Measurements from ENCODE around the gene TMEM181.
"Not testable (repeated sequence)": the region's sequence is repeated elsewhere in the genome, so short reads cannot be mapped to it uniquely, and the experiment has no call there.

TMEM181 gene

DNA sequence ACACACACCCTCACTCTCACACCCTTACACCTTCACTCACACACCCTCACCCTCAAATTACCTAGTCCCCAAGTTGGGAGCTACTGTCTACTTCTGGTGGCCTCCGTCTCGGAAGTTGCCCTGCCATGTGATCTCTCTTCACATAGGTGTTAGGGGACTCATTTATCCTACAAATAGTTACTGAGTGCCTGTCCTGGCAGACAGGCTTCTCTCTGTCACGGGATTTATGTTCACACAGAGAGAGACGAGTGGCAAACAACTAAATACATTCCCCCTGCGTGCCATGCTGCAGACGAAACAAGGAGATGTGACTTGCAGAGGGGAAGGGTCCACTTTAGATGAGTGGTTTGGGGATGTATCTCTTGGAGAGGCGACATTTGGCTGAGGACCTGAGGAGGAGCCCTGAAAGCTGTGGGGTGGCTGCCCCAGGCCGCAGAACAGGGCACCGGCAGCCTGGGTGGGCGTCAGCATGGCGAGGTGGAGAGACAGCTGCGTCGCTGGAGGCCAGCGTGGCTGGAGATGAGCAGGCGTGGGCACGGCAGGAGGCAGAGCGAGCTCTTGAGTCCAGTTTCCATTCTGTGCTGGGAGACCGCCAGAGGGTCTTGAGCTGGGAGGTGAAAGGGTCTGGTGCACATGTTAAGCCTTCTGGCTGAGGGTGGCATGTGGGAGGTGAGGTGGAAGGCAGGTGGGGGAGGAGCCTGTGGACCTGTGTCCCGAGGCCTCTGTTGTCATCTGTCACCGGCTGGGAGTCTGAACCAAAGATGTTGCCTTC lies 67.5 kb downstream of the TMEM181 start:
- DNase-seq (ENCODE audit: low spot score): no peak
- TF ChIP-seq, protein P1, sequence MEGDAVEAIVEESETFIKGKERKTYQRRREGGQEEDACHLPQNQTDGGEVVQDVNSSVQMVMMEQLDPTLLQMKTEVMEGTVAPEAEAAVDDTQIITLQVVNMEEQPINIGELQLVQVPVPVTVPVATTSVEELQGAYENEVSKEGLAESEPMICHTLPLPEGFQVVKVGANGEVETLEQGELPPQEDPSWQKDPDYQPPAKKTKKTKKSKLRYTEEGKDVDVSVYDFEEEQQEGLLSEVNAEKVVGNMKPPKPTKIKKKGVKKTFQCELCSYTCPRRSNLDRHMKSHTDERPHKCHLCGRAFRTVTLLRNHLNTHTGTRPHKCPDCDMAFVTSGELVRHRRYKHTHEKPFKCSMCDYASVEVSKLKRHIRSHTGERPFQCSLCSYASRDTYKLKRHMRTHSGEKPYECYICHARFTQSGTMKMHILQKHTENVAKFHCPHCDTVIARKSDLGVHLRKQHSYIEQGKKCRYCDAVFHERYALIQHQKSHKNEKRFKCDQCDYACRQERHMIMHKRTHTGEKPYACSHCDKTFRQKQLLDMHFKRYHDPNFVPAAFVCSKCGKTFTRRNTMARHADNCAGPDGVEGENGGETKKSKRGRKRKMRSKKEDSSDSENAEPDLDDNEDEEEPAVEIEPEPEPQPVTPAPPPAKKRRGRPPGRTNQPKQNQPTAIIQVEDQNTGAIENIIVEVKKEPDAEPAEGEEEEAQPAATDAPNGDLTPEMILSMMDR (IDR thresholded peaks at IDR 0.05; ENCODE audit: extremely low read depth, missing control alignments): no peak

DNA sequence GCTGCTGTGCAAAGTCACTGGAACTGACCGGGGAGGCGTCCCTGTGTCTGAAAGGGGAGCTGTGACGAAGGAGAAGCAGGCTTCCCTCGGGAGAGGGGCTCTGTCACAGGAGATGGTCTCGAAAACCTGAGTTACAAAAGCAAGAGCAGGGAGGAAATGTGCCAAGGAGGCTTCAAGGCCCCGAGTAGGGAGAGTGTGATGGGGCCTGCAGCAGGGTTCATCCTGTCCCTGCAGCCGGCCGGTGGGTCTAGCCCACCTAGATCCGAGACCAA lies 68.0 kb downstream of the TMEM181 start:
- DNase-seq (ENCODE audit: low spot score): no peak
- TF ChIP-seq, protein P1 (IDR thresholded peaks at IDR 0.05; ENCODE audit: extremely low read depth, missing control alignments): no peak

DNA sequence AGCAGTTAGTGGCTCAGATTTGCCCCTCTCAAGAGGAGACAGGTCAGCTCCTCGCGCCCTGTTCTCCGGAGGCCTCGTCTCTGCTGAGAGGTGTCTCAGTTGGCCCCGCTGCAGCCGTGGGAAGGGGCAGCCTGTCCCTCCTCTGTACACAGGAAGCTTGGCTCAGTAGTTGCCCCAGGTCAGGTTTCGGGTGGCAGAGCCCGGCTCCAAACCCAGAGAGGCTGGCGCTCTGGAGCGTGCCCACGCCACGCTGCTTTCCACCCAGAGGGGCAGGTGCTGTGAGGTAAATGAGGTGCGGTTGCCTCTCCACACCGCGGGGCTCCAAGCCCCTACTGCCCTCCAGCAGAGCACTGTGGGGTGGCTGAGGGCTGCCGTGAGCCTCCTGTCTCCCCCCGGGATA lies 68.7 kb downstream of the TMEM181 start:
- no peak for DNase-seq (ENCODE audit: low spot score)
- TF ChIP-seq, protein P1 (IDR thresholded peaks at IDR 0.05; ENCODE audit: extremely low read depth, missing control alignments): no peak

DNA sequence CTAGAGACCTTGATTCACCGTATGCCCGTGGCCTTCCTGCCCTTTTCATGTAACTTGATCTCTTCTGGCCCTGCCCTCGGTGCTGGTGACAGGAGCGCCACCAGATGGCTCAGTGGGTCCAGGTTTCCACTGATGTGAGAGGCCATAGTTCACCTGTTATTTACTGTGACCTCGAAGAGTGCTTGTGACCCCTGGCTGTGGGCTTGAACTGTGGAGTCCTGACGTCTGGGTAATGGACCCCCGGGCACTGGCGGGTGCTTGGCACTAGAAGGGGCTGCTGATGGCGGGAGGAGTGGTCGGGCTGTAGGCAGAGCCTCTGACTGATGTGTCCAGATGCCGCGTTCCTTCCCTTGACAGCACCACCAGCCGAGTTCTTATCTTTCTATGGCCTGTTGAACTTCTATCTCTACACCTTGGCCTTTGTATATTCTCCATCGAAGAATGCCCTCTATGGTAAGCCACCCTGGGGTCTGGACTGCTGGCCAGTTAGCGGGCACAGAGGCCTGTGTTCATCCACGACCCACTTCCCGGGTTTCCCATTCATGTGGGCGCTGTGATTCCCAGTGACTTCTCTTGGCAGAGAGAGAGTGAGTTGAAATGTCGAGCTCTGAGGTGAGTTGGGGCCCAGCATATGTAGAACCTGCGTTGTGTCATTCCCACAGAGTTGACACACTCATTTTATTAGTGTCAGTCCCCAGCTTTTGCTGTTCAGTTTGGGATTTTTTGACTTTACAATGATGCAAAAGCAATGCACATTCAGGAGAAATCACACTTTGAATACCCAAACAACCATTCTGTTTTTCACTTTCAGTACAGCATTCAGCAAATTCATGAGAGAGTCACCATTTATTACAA lies 69.7 kb downstream of the TMEM181 start:
- no peak for DNase-seq (ENCODE audit: low spot score)
- TF ChIP-seq, protein P1 (IDR thresholded peaks at IDR 0.05; ENCODE audit: extremely low read depth, missing control alignments): no peak

DNA sequence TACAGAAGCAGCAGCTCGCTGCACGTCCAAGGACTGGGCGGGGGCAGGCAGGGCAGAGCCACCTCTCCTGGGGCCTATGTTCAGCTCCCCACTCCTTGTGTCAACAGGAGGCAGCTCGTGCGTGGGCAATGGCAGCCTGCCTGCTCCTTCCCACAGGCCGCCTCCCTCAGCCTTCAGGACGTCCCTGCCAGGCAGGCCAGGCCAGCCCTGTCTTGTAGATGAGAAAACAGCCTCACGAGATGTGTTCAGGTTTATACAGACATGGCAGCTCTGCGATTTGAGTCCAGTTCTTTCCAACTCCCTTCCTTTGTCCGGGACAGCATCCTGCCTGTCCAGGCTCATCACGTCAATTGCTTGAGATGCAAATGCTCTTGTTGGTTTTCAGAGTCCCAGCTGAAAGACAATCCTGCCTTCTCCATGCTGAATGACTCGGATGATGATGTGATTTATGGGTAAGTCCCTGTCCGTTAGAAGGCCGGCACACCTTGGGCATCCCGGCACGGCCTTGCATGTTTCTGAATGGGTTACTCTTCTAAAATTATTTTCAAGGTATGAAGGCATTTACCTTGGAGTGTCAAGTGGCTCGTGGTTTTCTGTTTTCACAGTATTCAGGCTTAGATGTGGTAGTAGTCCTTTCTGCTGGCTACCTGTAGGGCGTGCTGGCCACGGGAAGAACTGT lies 71.2 kb downstream of the TMEM181 start:
- no peak for DNase-seq (ENCODE audit: low spot score)
- TF ChIP-seq, protein P1 (IDR thresholded peaks at IDR 0.05; ENCODE audit: extremely low read depth, missing control alignments): no peak

DNA sequence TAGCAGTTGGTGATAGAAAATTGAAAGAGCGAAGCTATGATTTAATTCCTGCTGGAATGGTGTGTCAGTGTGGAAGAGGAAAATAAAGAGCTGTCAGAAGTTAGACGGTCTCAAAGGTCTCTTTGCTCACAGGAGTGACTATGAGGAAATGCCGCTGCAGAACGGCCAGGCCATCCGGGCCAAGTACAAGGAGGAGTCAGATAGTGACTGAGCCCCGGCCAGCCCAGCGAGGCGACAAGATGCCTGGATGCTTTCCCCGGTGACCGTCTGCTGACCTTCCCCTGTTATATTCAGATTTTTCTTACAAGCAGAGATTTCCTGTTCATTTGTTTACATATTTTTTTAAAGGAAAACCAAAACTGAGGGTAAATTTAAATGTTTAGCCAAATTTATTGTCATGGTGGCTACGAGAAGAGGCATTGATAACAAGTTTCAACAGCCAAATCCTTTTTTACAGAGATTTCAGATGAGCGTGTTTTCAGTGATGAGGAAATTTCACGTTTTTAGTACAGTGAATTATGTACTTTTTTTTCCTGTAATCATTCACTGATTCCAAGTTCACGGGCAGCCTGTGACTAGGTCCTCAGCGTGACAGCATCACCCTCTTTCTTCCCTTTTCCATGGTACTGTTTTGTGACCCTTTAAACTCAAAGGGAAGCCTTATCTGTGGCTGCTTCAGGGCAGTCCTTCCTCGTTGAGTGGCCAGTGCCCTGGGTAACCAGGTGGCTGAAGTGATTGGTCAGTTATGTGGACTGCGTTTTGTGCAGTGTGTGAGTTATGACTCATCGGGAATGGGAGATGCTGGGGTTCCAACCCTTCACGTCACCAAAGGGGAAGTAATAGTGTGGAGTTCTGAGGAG lies 72.0 kb downstream of the TMEM181 start:
- DNase-seq (ENCODE audit: low spot score): no peak
- TF ChIP-seq, protein P1 (IDR thresholded peaks at IDR 0.05; ENCODE audit: extremely low read depth, missing control alignments): no peak

DNA sequence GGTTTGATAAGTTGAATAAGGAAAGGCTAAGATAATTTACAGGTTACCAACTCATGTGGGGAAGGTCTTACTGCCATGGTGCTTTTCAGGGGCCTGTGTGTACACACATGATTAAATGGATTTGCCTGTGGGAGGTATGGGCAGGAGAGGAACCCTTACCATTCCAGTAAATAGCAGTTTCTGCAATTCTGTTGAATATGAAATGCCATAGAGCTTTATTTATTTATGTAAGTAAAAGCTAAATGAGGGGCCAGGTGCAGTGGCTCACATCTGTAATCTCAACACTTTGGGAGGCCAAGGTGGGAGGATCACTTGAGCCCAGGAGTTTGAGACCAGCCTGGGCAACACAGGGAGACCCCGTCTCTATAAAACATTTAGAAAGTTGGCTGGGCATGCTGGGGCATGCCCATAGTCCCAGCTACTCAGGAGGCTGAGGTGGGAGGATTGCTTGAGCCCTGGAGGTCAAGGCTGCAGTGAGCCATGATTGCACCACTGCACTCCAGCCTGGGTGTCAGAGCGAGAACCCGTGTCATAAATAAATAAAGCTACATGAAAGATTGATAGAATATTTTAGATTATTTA lies 72.7 kb downstream of the TMEM181 start:
- DNase-seq (ENCODE audit: low spot score): not testable (repeated sequence)

Measured in GM20000 (cell line).